ENCODE data around the gene CNTNAP2.

DNA sequence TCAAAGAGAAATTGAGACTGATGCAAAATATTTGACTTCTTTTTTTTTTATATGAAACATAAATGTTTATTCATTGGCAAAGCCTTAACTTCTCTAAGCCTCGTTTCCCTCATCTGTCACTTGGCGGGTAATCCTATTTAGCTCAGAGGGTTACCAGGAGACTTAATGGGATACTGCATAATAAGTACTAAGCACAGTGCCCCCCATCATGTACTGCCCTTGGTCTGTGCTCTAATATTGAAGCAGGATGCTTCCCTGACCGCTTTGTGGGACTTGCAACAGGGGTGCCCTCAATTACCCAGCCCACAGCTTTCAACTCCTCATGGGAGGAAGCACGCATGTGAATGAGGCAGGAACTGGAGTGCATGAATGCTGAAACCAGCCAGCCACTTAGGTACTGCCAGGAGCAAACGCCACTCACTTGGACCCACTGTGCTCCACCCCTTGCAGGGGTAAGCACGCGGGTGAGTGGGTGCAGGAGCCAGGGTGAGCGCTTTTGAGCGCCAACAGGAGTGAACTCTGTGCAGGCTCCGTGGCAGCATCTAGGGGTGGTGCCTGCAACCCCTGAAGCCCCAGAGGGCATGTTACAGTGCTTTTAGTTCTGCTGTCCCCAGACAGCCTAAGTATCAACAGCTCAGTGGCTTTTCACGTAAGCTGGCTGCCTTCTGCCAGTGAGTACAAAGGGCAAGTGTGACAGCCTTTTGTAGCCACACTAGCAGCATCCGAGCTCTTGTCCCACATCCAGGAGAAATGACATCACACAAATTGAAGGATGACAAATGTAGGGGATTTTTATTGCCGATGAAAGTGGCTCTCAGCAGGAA, 2264.2 kb downstream of the CNTNAP2 start:
- TF ChIP-seq POLR2A (IDR thresholded peaks at IDR 0.05; ENCODE audit: insufficient read depth in 1 of 2, low read depth in 2 of 2, low read length in 2 of 2) (no peak), ZGPAT (CRISPR knock-in tag; IDR thresholded peaks at IDR 0.05) (no peak), WIZ (CRISPR knock-in tag; IDR thresholded peaks at IDR 0.05) (no peak), CHD4 (IDR thresholded peaks at IDR 0.05; ENCODE audit: borderline replicate concordance, low read length) (no peak), CTCF (CRISPR knock-in tag; IDR thresholded peaks at IDR 0.05) (no peak), ARNT (IDR thresholded peaks at IDR 0.05) (no peak), MED1 (CRISPR knock-in tag; IDR thresholded peaks at IDR 0.05) (no peak)
- TF ChIP-seq, protein P1, sequence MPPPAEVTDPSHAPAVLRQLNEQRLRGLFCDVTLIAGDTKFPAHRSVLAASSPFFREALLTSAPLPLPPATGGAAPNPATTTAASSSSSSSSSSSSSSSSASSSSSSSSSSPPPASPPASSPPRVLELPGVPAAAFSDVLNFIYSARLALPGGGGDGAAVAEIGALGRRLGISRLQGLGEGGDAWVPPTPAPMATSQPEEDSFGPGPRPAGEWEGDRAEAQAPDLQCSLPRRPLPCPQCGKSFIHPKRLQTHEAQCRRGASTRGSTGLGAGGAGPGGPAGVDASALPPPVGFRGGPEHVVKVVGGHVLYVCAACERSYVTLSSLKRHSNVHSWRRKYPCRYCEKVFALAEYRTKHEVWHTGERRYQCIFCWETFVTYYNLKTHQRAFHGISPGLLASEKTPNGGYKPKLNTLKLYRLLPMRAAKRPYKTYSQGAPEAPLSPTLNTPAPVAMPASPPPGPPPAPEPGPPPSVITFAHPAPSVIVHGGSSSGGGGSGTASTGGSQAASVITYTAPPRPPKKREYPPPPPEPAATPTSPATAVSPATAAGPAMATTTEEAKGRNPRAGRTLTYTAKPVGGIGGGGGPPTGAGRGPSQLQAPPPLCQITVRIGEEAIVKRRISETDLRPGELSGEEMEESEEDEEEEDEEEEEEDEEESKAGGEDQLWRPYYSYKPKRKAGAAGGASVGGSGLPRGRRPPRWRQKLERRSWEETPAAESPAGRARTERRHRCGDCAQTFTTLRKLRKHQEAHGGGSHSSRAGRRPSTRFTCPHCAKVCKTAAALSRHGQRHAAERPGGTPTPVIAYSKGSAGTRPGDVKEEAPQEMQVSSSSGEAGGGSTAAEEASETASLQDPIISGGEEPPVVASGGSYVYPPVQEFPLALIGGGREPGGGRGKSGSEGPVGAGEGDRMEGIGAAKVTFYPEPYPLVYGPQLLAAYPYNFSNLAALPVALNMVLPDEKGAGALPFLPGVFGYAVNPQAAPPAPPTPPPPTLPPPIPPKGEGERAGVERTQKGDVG (CRISPR knock-in tag; IDR thresholded peaks at IDR 0.05; ENCODE audit: borderline replicate concordance): no peak
